ENCODE data around the gene TBC1D8. TPM values are rescaled to one million over a fixed set of nuclear protein-coding genes. Genes with fewer than 3 reads are reported as not detected.

The TBC1D8 gene
- total and polyA plus RNA-seq, 9 of the 15 experiments (the other 6 are each of a cell fraction or from before 2014, with no cell fraction given): 0.36 to 1.3 (median 0.82) TPM

GRCh38 chr2:101064125-101064502 is 87.1 kb downstream of the TBC1D8 start:
- no peak overlapping the region for H2AFZ ChIP-seq (ENCODE audit: low read depth, low read length)
- no peak overlapping the region for H3K27ac ChIP-seq (ENCODE audit: extremely low read depth, low read depth, low read length)
- DNase-seq (ENCODE audit: extremely low read depth in 1 of 4, low spot score in 3 of 4) (no peak), FAIRE-seq (no peak), ATAC-seq (no peak)
- H4K20me1 ChIP-seq (replicated peaks; ENCODE audit: control insufficient read depth, insufficient read depth, low read length): no peaks in the 10 kb centered on the region
- intact Hi-C loops (cut with micrococcal nuclease) (no loop called here), in situ Hi-C loops (cut with MboI) (no loop called here)
- H3K4me1 ChIP-seq (replicated peaks in 1 of 2; ENCODE audit: control insufficient read depth in 2 of 2, insufficient read depth in 2 of 2, low read length in 2 of 2): 0 out of 5 replicates have a peak, but pooled peaks cover 0 to 2% of the 10 kb centered on the region in 2 experiments
- no peak overlapping the region for H3K4me2 ChIP-seq (ENCODE audit: insufficient read depth, low read length)
- BruUV-seq (replicated peaks): no TSS peak
- CTCF ChIA-PET (ENCODE audit: low intra/inter-chr PET ratio): no interaction called here
- H3K79me2 ChIP-seq (ENCODE audit: control insufficient read depth, insufficient read depth, low read length): no peaks in the 10 kb centered on the region
- 0% methylated on average over 2 of the region's 2 CpGs for whole genome bisulfite sequencing (ENCODE audit: insufficient coverage, low coverage, missing lambda C conversion rate)
- TF ChIP-seq ZNF212 (CRISPR knock-in tag; IDR thresholded peaks at IDR 0.05) (no peak), CBX1 (IDR thresholded peaks at IDR 0.05; ENCODE audit: low read depth) (no peak), FOXA3 (CRISPR knock-in tag; conservative IDR thresholded peaks at IDR 0.05 in 1 of 2, IDR thresholded peaks at IDR 0.05 in 1 of 2) (no peak), EZH2 (IDR thresholded peaks at IDR 0.05; ENCODE audit: borderline replicate concordance, low read depth, low read length) (no peak), ZNF398 (CRISPR knock-in tag; IDR thresholded peaks at IDR 0.05) (no peak), CHD4 (IDR thresholded peaks at IDR 0.05; ENCODE audit: insufficient read depth, insufficient replicate concordance, low read depth, low read length, poor library complexity, severe bottlenecking) (no peak), SMARCA4 (IDR thresholded peaks at IDR 0.05) (no peak), STAT5B (CRISPR knock-in tag; IDR thresholded peaks at IDR 0.05) (no peak), IFI16 (CRISPR knock-in tag; IDR thresholded peaks at IDR 0.05) (no peak)
- no peaks in the 10 kb centered on the region for H3K9me1 ChIP-seq (ENCODE audit: control insufficient read depth, insufficient read depth, low read length)
- H3K27me3 ChIP-seq (ENCODE audit: control insufficient read depth in 2 of 2, insufficient read depth in 2 of 2, low read length in 2 of 2): peaks cover 18 to 31% of the 10 kb centered on the region in 2 experiments
- POLR2A ChIA-PET: interaction anchor here (0.6 kb wide), 1 partner anchor 27 kb away, joined by 3 read pairs; no protein-coding TSS in a partner anchor
- no peaks in the 10 kb centered on the region for H3K9me3 ChIP-seq (replicated peaks; ENCODE audit: control insufficient read depth, insufficient read depth, low read depth, low read length)
- no peak overlapping the region for H3K9ac ChIP-seq (ENCODE audit: insufficient read depth in 1 of 2, low read depth in 2 of 2, low read length in 2 of 2)
- no peak overlapping the region for H3K4me3 ChIP-seq
- no peaks in the 10 kb centered on the region for H3K36me3 ChIP-seq (ENCODE audit: control insufficient read depth, insufficient read depth, low read length)

Data from K562 (cell line).